ENCODE results near the gene ATG13. TPM values are rescaled to one million over a fixed set of nuclear protein-coding genes. Genes with fewer than 3 reads are reported as not detected.
"Not testable (repeated sequence)": the region's sequence is repeated elsewhere in the genome, so short reads cannot be mapped to it uniquely, and the experiment has no call there.

The ATG13 gene
- total RNA-seq, 1 donor from 2014 or later: 57.7 TPM

DNA sequence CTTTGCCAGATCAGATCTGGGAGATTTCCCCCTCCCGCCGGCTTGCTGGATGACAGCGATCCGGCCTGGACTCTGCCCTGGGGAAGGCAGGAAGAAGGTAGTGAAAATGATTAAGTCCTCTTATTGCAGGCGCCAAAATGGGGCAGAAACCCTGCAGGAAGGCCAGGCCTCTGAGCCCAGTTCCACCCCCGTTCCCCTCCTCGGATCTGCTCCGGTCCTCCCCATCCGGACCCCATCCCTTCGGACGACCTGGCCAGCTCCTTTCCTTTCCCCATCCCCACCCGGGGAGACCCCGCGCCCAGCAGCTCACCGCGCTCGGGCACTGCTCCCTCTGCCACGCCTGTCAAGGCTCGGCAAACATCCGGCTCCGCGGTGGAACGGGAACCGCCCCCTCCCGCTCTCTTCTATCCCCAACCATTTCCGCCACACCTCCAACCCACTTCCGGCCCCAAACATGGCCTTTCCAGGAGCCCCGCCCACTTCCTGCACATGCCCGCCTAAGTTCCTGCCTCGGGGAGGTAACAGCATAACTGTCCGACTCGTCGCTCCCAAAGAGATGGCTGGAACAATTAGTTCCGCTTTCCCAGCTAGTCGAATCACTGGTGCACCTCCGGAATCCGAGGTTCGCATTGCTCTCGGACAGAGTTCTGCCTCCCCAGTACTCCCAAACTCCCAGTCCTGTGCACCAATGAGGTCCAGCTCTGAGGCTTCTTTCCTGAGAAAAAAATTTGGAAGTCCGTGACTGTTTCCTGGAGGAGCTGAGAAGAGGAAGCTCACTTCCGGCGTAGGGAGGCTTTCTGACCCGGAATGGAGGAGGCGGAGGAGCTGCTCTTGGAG, 83.1 kb downstream of the ATG13 start, which contains the start of the genes ARHGAP1 and ZNF408:
Gene ARHGAP1 (minus strand): TSS at position 379 of the 837 bp plus-strand sequence. CDS start 4,512 bp downstream, outside the sequence.
Gene ZNF408 (plus strand): TSS at position 791 of the 837 bp plus-strand sequence. CDS start 17 bp downstream, at position 808.
- peak; percentile 99 for DNase-seq

DNA sequence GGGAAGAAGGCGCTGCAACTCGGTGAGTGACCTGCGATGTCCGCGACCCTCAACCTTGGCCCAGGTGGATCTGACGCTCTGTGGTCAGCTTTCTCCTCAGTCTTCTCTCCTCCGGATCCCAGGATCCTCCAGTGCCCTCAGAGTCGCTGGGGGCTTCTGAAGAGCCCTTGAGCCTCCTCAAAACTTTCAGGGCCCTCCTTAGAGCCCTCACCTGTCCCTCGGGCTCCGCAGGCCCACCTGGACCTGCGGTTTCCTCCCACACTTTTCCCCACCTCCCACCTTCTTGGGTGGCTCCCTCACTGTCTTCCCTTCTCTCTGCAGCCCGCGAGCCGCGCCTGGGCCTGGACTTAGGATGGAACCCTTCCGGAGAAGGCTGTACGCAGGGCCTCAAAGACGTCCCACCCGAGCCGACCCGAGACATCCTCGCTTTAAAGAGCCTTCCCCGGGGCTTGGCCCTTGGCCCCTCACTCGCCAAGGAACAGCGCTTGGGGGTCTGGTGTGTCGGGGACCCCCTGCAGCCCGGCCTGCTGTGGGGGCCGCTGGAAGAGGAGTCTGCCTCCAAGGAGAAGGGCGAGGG, 83.8 kb downstream of the ATG13 start:
- peak; percentile 29 for DNase-seq

DNA sequence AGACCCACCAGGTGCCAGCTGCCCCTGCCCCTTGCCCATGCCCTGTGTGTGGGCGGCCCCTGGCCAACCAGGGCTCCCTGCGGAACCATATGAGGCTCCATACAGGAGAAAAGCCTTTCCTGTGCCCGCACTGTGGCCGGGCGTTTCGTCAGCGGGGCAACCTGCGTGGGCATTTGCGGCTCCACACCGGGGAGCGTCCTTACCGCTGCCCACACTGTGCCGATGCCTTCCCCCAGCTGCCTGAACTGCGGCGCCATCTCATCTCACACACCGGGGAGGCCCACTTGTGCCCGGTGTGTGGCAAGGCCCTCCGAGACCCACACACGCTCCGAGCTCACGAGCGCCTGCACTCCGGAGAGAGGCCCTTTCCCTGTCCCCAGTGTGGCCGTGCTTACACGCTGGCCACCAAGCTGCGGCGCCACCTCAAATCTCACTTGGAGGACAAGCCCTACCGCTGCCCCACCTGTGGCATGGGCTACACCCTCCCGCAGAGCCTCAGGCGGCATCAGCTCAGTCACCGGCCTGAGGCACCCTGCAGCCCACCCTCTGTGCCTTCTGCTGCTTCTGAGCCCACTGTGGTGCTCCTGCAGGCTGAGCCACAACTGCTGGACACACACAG, 87.8 kb downstream of the ATG13 start:
- no peak for DNase-seq

DNA sequence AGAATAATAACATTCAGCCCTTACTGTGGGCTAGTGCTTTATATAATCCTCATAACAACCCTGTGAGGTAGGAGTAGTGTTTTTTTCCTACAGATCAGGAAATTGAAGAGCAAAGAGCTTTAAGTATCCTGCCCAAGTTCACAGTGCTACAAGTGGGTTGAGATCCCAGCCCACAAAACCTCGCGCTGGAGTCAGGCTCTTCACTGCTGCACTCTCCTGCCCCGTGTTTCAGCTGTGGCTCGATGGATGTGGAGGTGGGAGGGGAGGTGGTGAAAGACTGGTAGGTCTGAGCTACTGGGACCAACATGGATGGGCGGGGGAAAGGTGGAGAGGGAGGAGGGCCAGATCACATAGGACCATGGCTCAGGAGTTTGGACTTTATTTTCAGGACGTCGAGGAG, 89.5 kb downstream of the ATG13 start:
- no peak for DNase-seq

DNA sequence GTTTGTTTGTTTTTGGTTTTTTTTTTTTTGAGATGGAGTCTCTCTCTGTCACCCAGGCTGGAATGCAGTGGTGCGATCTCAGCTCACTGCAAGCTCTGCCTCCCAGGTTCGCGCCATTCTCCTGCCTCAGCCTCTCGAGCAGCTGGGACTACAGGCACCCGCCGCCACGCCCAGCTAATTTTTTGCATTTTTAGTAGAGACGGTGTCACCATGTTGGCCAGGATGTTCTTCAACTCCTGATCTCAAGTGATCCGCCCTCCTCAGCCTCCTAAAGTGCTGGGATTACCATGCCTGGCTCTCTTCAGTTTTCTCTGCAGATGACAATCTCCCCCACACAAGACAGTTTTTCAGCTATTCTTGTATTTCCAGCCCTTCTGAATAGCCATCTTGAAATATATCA, 92.0 kb downstream of the ATG13 start:
- DNase-seq: not testable (repeated sequence)

DNA sequence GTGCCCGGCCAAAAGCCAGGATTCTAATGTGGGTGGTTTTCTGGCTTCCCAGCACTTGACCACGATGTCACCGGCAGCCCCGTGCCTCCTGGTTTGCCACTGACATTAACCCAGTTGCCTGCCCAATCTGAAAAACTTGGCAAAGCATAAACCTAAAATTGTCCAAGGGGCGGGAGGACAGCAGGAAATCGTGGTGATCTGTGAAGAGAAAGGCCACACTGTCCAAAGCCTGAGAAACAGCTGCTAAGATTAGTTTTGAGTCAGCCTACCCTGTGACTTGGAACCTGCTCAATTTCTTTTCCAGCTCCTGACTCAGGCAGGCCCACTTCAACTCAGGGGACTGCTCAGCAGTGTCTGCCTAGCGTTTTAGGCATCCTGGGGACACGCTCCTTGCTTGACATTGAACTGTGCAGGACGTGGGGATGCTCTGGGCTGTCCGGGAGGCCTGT, 93.5 kb downstream of the ATG13 start:
- DNase-seq: peak; percentile 21

DNA sequence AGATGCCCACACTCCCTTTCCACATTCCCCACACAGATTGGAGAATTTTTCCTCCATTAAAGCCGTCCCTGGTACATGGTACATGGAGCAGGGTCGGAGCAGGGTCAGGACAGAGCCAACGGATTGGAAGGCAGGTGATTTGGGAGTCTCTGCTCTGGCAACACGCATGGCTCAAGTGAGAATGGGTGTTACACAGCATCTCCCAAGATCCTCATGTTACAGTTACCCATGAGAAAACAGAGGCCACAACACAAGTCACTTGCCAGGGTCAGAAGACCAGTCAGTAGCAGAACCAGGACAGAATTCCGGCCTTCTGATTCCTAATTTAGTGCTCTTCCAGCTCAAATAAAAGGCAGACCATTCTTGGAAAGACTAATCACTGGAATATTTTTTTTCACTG, 94.0 kb downstream of the ATG13 start:
- DNase-seq: no peak

DNA sequence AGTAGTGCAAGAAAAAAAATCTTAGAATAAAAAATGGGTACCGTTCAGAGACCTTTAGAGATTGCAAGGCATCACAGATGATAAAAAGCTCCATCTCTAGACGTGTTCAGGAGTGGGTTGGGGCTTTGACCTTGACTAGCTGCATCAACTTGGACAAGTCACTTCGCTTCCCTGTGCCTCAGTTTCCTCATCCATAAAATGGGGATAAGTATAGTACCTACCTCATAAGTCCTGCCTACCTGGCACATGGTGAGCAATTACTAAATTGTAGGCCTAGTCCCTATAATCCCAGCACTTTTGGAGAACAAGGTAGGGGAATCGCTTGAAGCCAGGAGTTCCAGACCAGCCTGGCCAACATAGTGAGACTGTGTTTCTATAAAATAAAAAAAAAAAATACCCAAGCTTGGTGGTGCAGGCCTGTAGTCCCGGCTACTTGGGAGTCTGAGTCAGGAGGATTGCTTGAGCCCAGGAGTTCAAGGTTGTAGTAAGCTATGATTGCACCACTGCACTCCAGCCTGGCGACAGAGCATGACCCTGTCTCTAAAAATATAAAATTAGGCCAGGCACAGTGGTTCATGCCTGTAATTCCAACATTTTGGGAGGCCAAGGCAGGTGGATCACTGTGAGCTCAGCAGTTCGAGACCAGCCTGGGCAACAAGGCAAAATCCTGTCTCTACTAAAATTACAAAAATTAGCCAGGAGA, 95.7 kb downstream of the ATG13 start:
- DNase-seq: no peak

DNA sequence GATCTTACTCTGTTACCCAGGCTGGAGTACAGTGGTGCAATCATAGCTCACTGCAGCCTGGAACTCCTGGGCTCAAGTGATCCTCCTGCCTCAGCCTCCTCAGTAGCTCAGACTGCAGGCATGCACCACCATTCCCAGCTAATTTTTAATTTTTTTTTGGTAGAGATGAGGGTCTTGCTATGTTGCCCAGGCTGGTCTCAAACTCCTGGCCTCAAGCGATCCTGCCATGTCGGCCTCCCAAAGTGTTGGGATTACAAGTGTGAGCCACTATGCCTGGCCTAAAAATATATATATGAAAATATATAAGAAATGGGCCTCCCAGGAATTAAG, 100.4 kb downstream of the ATG13 start:
- not testable (repeated sequence) for DNase-seq

DNA sequence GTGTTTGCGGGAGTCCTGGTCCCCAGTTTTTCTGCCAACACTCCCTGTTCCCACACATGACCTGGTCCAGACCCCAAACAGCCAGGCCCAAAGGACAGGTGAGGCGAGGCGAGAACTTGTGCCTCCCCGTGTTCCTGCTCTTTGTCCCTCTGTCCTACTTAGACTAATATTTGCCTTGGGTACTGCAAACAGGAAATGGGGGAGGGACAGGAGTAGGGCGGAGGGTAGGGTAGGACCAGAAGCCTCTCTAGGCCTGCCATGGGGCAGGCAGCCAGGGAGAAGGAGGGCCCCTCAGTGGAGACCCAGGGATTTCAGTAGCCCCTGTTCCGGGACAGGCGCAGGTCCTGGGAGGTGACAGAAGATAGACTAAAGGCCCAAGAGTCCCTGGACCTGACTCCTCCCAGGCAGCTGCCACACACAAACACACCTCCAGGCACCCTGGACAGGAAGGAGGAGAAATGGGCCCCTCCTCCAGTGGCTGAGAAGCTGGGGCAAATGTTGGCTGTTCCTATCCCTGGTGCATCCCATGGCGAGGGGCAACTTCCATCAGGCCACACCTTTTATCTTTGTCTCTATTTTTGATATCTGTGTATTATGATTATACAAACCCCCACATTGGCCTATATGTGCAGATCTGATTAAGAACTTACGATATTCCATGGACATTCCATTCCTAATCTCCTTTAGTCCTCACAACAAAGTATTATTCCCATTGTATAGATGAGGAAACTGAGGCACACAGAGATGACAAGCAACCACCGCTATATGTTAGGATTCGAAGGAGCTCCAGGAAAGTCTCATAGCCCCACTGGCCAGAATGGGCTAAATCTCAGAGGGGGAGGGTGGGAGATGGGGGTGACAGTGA, 101.0 kb downstream of the ATG13 start:
- DNase-seq: no peak

DNA sequence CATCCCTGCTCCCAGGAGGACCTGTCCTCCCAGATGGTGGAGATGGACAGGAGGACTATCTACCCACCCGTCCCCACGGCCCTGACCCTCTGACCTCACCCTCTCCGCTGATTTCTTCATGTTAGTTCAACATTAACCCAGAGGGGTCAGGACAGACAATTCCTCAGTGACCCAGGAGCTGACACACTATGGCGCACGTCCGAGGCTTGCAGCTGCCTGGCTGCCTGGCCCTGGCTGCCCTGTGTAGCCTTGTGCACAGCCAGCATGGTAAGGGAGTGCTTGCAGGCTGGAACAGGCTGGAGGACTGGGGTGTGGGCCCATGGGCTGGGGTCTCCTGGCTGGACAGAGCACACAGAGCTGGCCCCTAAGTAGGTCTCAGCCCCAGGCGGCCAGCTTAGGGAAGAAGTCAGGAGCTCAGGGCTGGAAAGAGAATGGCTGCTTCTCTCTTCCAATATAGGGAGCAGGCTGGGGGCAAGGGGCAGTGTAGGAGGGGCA, 101.7 kb downstream of the ATG13 start, which contains the start of gene F2:
Gene F2 (plus strand): TSS at position 166 of the 495 bp plus-strand sequence. CDS start 23 bp downstream, at position 189.
- no peak for DNase-seq

DNA sequence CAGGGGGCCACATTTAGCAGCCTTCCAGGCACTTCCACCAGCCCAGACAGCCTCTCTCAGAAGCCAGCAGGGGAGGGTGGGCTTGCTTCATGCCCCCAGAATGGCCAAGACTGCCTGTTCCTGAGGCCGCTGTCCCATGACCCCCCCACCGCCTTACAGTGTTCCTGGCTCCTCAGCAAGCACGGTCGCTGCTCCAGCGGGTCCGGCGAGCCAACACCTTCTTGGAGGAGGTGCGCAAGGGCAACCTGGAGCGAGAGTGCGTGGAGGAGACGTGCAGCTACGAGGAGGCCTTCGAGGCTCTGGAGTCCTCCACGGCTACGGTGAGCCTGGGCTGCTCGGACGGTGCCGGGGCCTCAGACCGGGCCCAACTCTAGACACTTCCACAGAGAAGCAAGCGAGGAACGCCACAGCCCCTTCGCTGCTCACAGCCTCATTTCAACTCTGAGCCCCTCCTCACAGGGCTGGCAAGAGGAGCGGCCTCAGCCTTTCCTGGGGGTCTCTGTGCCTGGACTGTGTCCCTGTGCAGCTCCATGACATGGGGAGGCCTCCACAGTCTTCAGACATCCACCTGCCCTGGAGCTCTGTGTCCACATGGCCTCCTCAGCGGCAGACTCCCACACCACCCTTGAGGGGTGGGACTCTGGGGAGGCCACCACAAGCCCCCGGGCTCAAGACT, 102.3 kb downstream of the ATG13 start:
- no peak for DNase-seq

DNA sequence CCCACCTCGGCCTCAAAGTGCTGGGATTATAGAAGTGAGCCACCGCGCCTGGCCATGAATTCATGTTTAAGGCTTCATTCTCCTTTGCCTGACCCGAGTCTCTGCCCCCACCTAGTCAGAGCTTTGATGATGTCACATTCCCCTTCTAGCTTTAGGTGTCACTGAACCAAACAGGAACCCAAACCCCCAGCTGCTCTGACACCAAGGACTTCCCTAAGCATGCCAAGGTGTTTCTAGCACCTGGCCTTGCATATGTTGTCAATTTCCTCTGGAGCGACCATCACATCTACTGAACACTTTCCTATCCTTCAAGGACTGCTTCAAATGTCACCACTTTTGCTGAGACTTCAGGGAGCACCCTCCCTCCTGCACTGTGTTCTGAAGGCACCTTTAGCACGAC, 103.9 kb downstream of the ATG13 start:
- DNase-seq: no peak

DNA sequence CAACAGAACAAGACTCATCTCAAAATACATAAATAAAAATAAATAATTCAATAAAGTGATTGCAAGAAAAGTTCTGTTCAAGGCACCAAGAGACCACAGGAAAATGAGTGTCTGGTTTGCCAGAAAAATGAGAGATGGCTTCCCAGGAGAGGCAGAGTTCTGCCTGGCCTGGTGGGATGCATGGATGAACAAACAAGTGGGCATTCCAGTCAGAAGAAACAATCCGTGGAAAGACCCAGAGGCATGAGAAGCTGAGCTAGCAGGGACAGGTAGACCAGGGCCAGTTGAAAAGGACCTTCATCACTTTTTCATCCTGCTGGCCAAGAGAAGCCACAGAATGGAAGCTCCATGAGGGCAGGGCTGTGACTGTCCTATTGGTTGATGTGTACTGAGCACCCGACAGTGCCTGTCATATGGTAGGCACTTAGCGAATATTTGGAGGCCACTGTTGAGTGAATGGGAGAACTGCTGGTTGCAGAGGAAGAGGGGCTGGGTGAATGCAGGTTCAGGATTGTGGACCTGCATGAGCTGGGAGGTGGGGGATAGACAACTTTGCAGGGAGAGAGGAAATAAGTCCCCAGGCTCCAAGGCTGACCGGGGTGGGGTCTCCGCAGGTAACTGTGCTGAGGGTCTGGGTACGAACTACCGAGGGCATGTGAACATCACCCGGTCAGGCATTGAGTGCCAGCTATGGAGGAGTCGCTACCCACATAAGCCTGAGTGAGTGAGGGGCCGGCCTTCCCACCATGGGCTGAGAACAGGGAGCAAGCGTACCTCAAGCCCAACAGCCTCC, 105.4 kb downstream of the ATG13 start:
- no peak for DNase-seq

DNA sequence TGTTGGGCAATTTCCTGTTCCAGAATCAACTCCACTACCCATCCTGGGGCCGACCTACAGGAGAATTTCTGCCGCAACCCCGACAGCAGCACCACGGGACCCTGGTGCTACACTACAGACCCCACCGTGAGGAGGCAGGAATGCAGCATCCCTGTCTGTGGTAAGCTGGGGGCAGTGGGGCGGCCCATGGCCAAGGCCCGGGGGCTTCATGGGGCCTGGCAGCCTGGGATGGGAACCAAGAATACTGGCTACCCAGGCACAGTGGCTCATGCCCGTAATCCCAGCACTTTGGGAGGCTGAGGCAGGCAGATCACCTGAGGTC, 106.0 kb downstream of the ATG13 start:
- no peak for DNase-seq

DNA sequence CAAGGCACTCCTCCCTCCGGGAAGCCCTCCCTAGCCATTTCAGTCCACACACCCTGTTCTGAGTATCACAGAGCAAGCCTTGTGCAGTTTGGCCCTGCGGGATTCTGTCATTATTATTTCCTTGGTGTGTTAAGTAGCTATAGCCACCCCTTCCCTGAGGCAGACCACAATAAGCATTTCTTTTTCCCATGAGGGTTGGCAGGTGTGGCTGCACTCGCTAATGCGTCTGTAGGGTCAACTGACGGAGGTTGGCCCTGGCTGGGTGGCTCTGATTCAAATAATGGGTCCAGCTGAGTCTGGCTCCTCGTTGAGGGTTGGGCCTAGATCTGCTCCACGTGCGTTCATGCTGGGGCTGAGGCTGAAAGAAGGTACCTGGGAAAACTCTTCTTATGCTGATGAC, 106.7 kb downstream of the ATG13 start:
- DNase-seq: no peak

Data from dermis blood vessel endothelial cell (primary cell).